GM12801 (cell line): ENCODE results near the gene KRT20.

ENCODE experiments used
- TF ChIP-seq, protein P1 (sequence below): IDR thresholded peaks from one replicate; pipeline ENCODE4 v1.5.1; 2011; ENCODE audit warnings: control low read depth; ENCODE audit not compliant: insufficient read length; ENCODE audit errors: extremely low read depth

Gene KRT20

DNA sequence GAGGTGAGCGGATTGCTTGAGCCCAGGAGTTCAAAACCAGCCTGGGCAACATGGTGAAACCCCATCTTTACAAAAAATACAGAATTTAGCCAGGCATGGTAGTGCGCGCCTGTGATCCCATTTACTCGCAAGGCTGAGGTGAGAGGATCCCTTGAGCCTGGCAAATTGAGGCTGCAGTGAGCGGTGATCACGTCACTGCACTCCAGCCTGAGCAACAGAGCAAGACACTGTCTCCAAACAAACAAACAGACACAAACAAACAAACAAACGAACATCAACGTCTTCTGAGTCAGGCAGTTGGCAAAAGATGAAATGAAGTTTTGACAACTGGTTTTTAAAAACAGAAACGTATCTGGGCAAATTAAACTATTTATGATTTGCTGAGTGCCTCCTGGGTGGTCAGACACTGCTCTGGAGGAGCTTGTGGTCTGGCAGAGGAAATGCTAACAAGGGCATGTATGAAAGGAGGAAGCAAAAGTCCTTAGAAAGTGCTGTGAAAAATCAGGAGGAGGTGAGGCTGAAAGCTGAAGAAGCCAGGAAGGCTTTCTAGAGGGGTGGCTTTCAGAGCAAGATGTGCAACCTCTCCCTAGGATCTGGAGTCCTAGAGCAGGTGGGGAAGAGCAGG, 10.2 kb upstream of the KRT20 start:
- TF ChIP-seq, protein P1, sequence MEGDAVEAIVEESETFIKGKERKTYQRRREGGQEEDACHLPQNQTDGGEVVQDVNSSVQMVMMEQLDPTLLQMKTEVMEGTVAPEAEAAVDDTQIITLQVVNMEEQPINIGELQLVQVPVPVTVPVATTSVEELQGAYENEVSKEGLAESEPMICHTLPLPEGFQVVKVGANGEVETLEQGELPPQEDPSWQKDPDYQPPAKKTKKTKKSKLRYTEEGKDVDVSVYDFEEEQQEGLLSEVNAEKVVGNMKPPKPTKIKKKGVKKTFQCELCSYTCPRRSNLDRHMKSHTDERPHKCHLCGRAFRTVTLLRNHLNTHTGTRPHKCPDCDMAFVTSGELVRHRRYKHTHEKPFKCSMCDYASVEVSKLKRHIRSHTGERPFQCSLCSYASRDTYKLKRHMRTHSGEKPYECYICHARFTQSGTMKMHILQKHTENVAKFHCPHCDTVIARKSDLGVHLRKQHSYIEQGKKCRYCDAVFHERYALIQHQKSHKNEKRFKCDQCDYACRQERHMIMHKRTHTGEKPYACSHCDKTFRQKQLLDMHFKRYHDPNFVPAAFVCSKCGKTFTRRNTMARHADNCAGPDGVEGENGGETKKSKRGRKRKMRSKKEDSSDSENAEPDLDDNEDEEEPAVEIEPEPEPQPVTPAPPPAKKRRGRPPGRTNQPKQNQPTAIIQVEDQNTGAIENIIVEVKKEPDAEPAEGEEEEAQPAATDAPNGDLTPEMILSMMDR = no peak

GRCh38 chr17:40888196-40888720, 3.2 kb upstream of the KRT20 start:
- TF ChIP-seq, protein P1 = no peak

- TF ChIP-seq, protein P1 = no peak
These were observed 1.0 kb upstream of the KRT20 start for GRCh38 chr17:40886090-40886489.

DNA sequence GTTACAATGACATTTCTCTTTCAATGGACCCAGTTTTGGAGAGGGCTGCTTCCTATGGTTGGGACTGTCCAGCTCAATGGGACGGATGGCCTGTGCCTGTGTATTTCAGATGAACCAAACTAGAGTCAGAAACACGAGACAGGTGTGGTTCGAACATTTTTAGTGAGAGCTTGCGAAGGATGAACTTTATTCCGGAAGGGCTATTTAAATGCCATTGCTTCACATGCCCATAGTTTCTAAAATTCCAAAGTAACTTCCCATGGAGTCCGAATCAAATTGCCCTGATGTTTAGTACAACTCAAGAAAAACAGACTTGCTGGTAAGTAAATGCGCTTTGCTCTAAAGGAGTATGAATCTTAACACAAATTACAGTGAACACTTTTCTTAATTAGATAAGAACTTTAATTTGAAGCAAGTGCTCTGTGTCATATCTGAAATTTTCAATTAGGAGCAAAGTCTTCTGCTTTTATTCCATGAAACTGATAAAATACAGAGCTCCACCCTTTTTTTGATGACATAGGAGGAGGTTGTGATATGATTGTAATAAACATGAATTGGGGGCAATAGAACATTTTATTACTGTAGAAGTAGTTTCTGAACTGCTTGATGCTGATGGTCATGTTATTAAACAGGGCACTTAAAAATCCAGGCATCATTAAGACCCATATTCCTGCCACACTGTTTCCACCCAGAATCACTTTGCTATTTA, 1.3 kb downstream of the KRT20 start:
- TF ChIP-seq, protein P1 = no peak

DNA sequence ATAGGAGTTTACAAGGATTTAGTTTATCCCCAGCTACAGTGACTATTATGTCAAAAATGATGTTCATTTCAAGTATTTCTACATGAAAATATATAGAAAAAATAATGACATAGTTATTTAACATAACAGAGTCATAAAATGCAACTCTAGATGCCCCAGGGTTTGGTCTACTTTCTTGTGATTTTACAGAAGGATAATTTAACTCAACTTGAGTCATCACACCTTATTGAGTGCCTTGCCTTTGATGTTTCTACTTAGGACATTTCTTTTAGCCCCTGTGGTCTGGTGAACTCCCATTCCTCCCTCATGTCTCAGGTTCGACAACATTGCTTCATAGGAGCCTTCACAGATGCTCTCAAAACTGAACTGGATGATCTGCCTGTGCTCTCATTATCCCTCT, 2.0 kb downstream of the KRT20 start:
- TF ChIP-seq, protein P1 = no peak

- TF ChIP-seq, protein P1 = no peak
These were observed 6.0 kb downstream of the KRT20 start for GRCh38 chr17:40879026-40879425.

DNA sequence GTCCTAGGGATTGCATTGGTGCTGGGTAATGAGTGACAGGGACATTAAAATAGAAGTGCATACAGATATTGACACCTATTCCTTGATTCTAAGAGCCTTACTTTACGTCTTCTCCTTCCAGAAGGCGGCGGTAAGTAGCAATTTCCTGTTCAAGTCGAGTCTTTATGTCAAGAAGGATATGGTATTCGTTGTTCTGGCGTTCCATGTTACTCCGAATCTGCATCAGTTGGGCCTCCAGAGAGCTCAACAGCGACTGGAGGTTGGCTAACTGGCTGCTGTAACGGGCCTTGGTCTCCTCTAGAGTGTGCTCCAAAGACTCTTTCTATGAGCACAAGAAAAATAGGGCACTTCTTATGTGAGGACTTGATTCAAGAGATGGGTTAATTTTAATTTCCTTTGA, 7.0 kb downstream of the KRT20 start:
- TF ChIP-seq, protein P1 = no peak
